HG03064 (cell line): ENCODE results near the gene SYS1.
"Not testable (repeated sequence)": the region's sequence is repeated elsewhere in the genome, so short reads cannot be mapped to it uniquely, and the experiment has no call there.

ENCODE experiments used
- ATAC-seq: cut with Tn5 transposase; IDR thresholded peaks from one replicate; pipeline ENCODE4 v1.9.1; 2021; ENCODE audit warnings: low read depth; ENCODE audit not compliant: unreplicated experiment

Gene SYS1

GRCh38 chr20:45339084-45339483 lies 23.9 kb upstream of the SYS1 start:
- no peak for ATAC-seq

GRCh38 chr20:45339799-45340198 lies 23.2 kb upstream of the SYS1 start:
- ATAC-seq: no peak

- ATAC-seq: no peak
Measured at GRCh38 chr20:45340236-45340847, 22.6 kb upstream of the SYS1 start.

- no peak for ATAC-seq
Measured at GRCh38 chr20:45340951-45341350, 22.0 kb upstream of the SYS1 start.

GRCh38 chr20:45341579-45341938 lies 21.4 kb upstream of the SYS1 start:
- no peak for ATAC-seq

- no peak for ATAC-seq
Measured at GRCh38 chr20:45341939-45342854, 20.8 kb upstream of the SYS1 start.

GRCh38 chr20:45342855-45343531 lies 20.0 kb upstream of the SYS1 start:
- ATAC-seq: no peak

- ATAC-seq: no peak
Measured at GRCh38 chr20:45343532-45344167, 19.3 kb upstream of the SYS1 start.

GRCh38 chr20:45344168-45344860 lies 18.6 kb upstream of the SYS1 start:
- ATAC-seq: no peak

GRCh38 chr20:45345104-45345936 lies 17.6 kb upstream of the SYS1 start:
- ATAC-seq: no peak

GRCh38 chr20:45346291-45346718 lies 16.7 kb upstream of the SYS1 start:
- no peak for ATAC-seq

GRCh38 chr20:45346851-45347250 lies 16.1 kb upstream of the SYS1 start:
- ATAC-seq: no peak

- no peak for ATAC-seq
Measured at GRCh38 chr20:45347297-45347935, 15.5 kb upstream of the SYS1 start.

GRCh38 chr20:45347936-45348778 lies 14.8 kb upstream of the SYS1 start, which contains the start of gene SDC4:
Gene SDC4, minus strand, starts transcription at chr20:45348424. Its CDS starts 40 bp downstream, at chr20:45348384.
- no peak for ATAC-seq

GRCh38 chr20:45350217-45350616 lies 12.7 kb upstream of the SYS1 start:
- ATAC-seq: no peak

- ATAC-seq: not testable (repeated sequence)
Measured at GRCh38 chr20:45350795-45351194, 12.2 kb upstream of the SYS1 start.

- no peak for ATAC-seq
Measured at GRCh38 chr20:45352729-45353128, 10.2 kb upstream of the SYS1 start.

- ATAC-seq: no peak
Measured at GRCh38 chr20:45353746-45354145, 9.2 kb upstream of the SYS1 start.
